Measurements from ENCODE around the gene NKX1-2. TPM values are rescaled to one million over a fixed set of nuclear protein-coding genes. Genes with fewer than 3 reads are reported as not detected.

Gene NKX1-2
- polyA plus RNA-seq, 1 of the 3 experiments (the other 2 are of a cell fraction) = not detected

- CTCF ChIA-PET = no interaction called here
- no peaks in the 10 kb centered on the region for H3K36me3 ChIP-seq (replicated peaks in 1 of 2; ENCODE audit: control insufficient read depth in 1 of 2, insufficient read depth in 2 of 2, low read length in 1 of 2)
- H3K4me2 ChIP-seq = no peak overlapping the region
- no peaks in the 10 kb centered on the region for H3F3A ChIP-seq (replicated peaks; ENCODE audit: insufficient read depth)
- no peak overlapping the region for H3K27ac ChIP-seq (ENCODE audit: low read depth in 2 of 2, low read length in 1 of 2)
- no peaks in the 10 kb centered on the region for H4K20me1 ChIP-seq (ENCODE audit: insufficient read depth)
- H3K9me2 ChIP-seq = no peaks in the 10 kb centered on the region
- no peaks in the 10 kb centered on the region; a peak in 1 of 4 replicates for H3K4me1 ChIP-seq (ENCODE audit: control insufficient read depth in 1 of 2, insufficient read depth in 2 of 2, low read depth in 1 of 2, low read length in 1 of 2)
- H3K4me3 ChIP-seq (ENCODE audit: low read depth in 2 of 2, low read length in 1 of 2) = no peak overlapping the region
- no peak for TF ChIP-seq FOSL2 (IDR thresholded peaks at IDR 0.05; ENCODE audit: borderline replicate concordance, low read depth)
- H3K9ac ChIP-seq = no peak overlapping the region
- H3K27me3 ChIP-seq (ENCODE audit: insufficient read depth) = peaks cover 15% of the 10 kb centered on the region; the same call in 1 of the 2 replicates
- DNase-seq = no peak
- POLR2A ChIA-PET = no interaction called here
- no peak overlapping the region for H2AFZ ChIP-seq (ENCODE audit: low read depth)
- no peaks in the 10 kb centered on the region for H3K9me3 ChIP-seq
- H3K79me2 ChIP-seq (ENCODE audit: insufficient read depth) = peaks cover 4% of the 10 kb centered on the region; the same call in 1 of the 2 replicates
- 52% methylated on average over 2 of the region's 2 CpGs for WGBS (ENCODE audit: low lambda C conversion rate)
Measured at GRCh38 chr10:124458889-124459288, 9.1 kb upstream of the NKX1-2 start.

- Histone ChIP-seq H3K36me3 (replicated peaks in 1 of 2; ENCODE audit: control insufficient read depth in 1 of 2, insufficient read depth in 2 of 2, low read length in 1 of 2) (no peaks in the 10 kb centered on the region), H3K4me2 (no peak overlapping the region), H3K4me3 (ENCODE audit: low read depth in 2 of 2, low read length in 1 of 2) (no peak overlapping the region), H3K27ac (ENCODE audit: low read depth in 2 of 2, low read length in 1 of 2) (no peak overlapping the region), H3F3A (replicated peaks; ENCODE audit: insufficient read depth) (no peaks in the 10 kb centered on the region), H3K79me2 (ENCODE audit: insufficient read depth) (peaks cover 2% of the 10 kb centered on the region; the same call in 1 of the 2 replicates), H3K4me1 (ENCODE audit: control insufficient read depth in 1 of 2, insufficient read depth in 2 of 2, low read depth in 1 of 2, low read length in 1 of 2) (no peaks in the 10 kb centered on the region; a peak in 1 of 4 replicates), H3K9me3 (no peaks in the 10 kb centered on the region), H3K27me3 (ENCODE audit: insufficient read depth) (peaks cover 17% of the 10 kb centered on the region; the same call in 1 of the 2 replicates), H2AFZ (ENCODE audit: low read depth) (no peak overlapping the region), H3K9me2 (no peaks in the 10 kb centered on the region), H4K20me1 (ENCODE audit: insufficient read depth) (no peaks in the 10 kb centered on the region), H3K9ac (no peak overlapping the region)
- CTCF ChIA-PET = no interaction called here
- WGBS (ENCODE audit: low lambda C conversion rate) = 76% methylated on average over 4 of the region's 4 CpGs
- no peak for TF ChIP-seq TAF1 (IDR thresholded peaks at IDR 0.05; ENCODE audit: borderline replicate concordance, low read depth, low read length)
- no peak for TF ChIP-seq RCOR1 (IDR thresholded peaks at IDR 0.05; ENCODE audit: low read length)
- TF ChIP-seq NRF1 (IDR thresholded peaks at IDR 0.05; ENCODE audit: low read depth, low read length) = no peak
- TF ChIP-seq FOXJ3 (CRISPR knock-in tag; IDR thresholded peaks at IDR 0.05) = no peak
- TF ChIP-seq YY1 (IDR thresholded peaks at IDR 0.05; ENCODE audit: low read depth) = no peak
- TF ChIP-seq EP300 (IDR thresholded peaks at IDR 0.05; ENCODE audit: borderline replicate concordance in 1 of 2, low read depth in 1 of 2, low read length in 1 of 2) = no peak
- no peak for TF ChIP-seq MXI1 (IDR thresholded peaks at IDR 0.05; ENCODE audit: low read depth, low read length)
- TF ChIP-seq FOXM1 (IDR thresholded peaks at IDR 0.05; ENCODE audit: low read depth) = no peak
- TF ChIP-seq POLR2AphosphoS5 (IDR thresholded peaks at IDR 0.05; ENCODE audit: low read depth, low read length) = no peak
- no peak for TF ChIP-seq SIN3A (IDR thresholded peaks at IDR 0.05; ENCODE audit: borderline replicate concordance, low read depth, low read length)
- TF ChIP-seq SMC3 (IDR thresholded peaks at IDR 0.05; ENCODE audit: low read depth, low read length) = no peak
- TF ChIP-seq GATA2 (CRISPR knock-in tag; IDR thresholded peaks at IDR 0.05) = no peak
- no peak for TF ChIP-seq FOSL2 (IDR thresholded peaks at IDR 0.05; ENCODE audit: borderline replicate concordance, low read depth)
- no peak for TF ChIP-seq RAD21 (IDR thresholded peaks at IDR 0.05; ENCODE audit: low read length)
- no peak for TF ChIP-seq MAX (IDR thresholded peaks at IDR 0.05; ENCODE audit: low read depth)
- no peak for TF ChIP-seq USF1 (IDR thresholded peaks at IDR 0.05; ENCODE audit: borderline replicate concordance, low read depth)
- POLR2A ChIA-PET = no interaction called here
- DNase-seq = no peak
Measured at GRCh38 chr10:124458473-124458872, 8.6 kb upstream of the NKX1-2 start.

Data from SK-N-SH (cell line).